Sigmoid colon (tissue), 7 donors: Measurements from ENCODE around the gene TMEM196. TPM values are rescaled to one million over a fixed set of nuclear protein-coding genes. Genes with fewer than 3 reads are reported as not detected.
A peak's percentile ranks its signal among the peaks of the same experiment; 100 is the strongest.
"Not testable (repeated sequence)": the region's sequence is repeated elsewhere in the genome, so short reads cannot be mapped to it uniquely, and the experiment has no call there.

ENCODE experiments used
- DNase-seq: peaks from one replicate; pipeline ENCODE4 v3.0.0-alpha.2; 2019
- H3K27ac ChIP-seq, 4 donors: fragments of 200-600 bp; sonication (generic); one replicate each; pipeline ENCODE4 v1.5.1; 2016 to 2019; ENCODE audit warnings: mild to moderate bottlenecking in 1 of 4
- H3K27me3 ChIP-seq, 3 donors: fragments of 200-600 bp; sonication (generic); one replicate each; pipeline ENCODE4 v1.5.1; 2019; ENCODE audit warnings: mild to moderate bottlenecking in 1 of 3
- H3K36me3 ChIP-seq, 4 donors: fragments of 200-600 bp; sonication (generic); one replicate each; pipeline ENCODE4 v1.5.1; 2016 to 2019
- H3K4me1 ChIP-seq, 4 donors: fragments of 200-600 bp; sonication (generic); one replicate each; pipeline ENCODE4 v1.5.1; 2017 to 2019
- H3K4me3 ChIP-seq, 4 donors: fragments of 200-600 bp; sonication (generic); one replicate each; pipeline ENCODE4 v1.5.1; 2017 to 2019; ENCODE audit warnings: mild to moderate bottlenecking in 2 of 4, moderate library complexity in 1 of 4
- H3K9me3 ChIP-seq, 4 donors: fragments of 200-600 bp in 3 of 4; sonication (generic) in 3 of 4; one replicate each; pipeline versions ENCODE4 v1.5.1 to v1.6.1; 2013 to 2019
- CTCF ChIP-seq, 4 experiments: fragments of 450-650 bp in 3 of 4; fragments of 200-600 bp in 1 of 4; IDR thresholded peaks; one replicate each; pipeline ENCODE4 v1.5.1; 2016 to 2019; ENCODE audit warnings: antibody characterized with exemption in 4 of 4, mild to moderate bottlenecking in 3 of 4, moderate library complexity in 2 of 4
- EP300 ChIP-seq, 4 donors: sonication (generic); formaldehyde crosslinking; IDR thresholded peaks; one replicate each; pipeline ENCODE4 v1.6.1; 2017; ENCODE audit warnings: antibody characterized with exemption in 4 of 4
- POLR2A ChIP-seq, 2 donors: fragments of 450-650 bp; IDR thresholded peaks; one replicate each; pipeline ENCODE4 v1.6.1; 2016; ENCODE audit warnings: antibody characterized with exemption in 2 of 2, mild to moderate bottlenecking in 2 of 2, moderate library complexity in 2 of 2
- POLR2AphosphoS5 ChIP-seq, 4 donors: sonication (generic); formaldehyde crosslinking; IDR thresholded peaks; one replicate each; pipeline ENCODE4 v1.6.1; 2017; ENCODE audit warnings: antibody characterized with exemption in 4 of 4
- WGBS, 2 donors: extraction: QIAGEN DNeasy Blood & Tissue Kit; methylation state at CpG; one replicate each; pipeline ENCODE4 v1.1.7; 2013; 5-methylcytosine and 5-hydroxymethylcytosine counted together
- intact Hi-C: fragments of 100-400 bp; cut with DNase I; formaldehyde crosslinking; loops from one replicate; pipeline ENCODE4 v1.15.1; 2023
- polyA plus RNA-seq, 3 donors: library from polyadenylated mRNA; stranded (reverse); fragments of 200-250 nt; gene quantifications; one replicate each; pipeline ENCODE4 v1.2.3, GENCODE V29; 2013
- total RNA-seq, 4 donors: library from RNA; depleted of rRNA; stranded (reverse); fragments of >200 nt; gene quantifications; one replicate each; pipeline ENCODE4 v1.1.0, GENCODE V29; 2016
- donor health status: healthy with polysubstance abuse.
- donor health status: Bipolar disorder and iron deficiency.
- donor health status: healthy.

The TMEM196 gene
- total and polyA plus RNA-seq, 7 donors: 0.13 to 1.4 (median 0.15) TPM; not detected in 3

- no peak overlapping the region for H3K4me3 ChIP-seq
- intact Hi-C loops: no loop called here
Observed at GRCh38 chr7:19692111-19692828, 81.1 kb downstream of the TMEM196 start.

GRCh38 chr7:19690736-19691135, 82.7 kb downstream of the TMEM196 start:
- Histone ChIP-seq H3K4me1 (no peaks in the 10 kb centered on the region), H3K4me3 (no peak overlapping the region), H3K27me3 (no peaks in the 10 kb centered on the region), H3K9me3 (no peaks in the 10 kb centered on the region), H3K36me3 (no peaks in the 10 kb centered on the region), H3K27ac (no peak overlapping the region)
- DNase-seq: no peak
- intact Hi-C loops: no loop called here
- no peak for TF ChIP-seq EP300 (IDR thresholded peaks at IDR 0.05)
- TF ChIP-seq CTCF (IDR thresholded peaks at IDR 0.05): no peak
- TF ChIP-seq POLR2AphosphoS5 (IDR thresholded peaks at IDR 0.05): no peak
- TF ChIP-seq POLR2A (IDR thresholded peaks at IDR 0.05): no peak
- WGBS, 2 donors: 63 to 79% methylated on average over 1 of the region's 1 CpG

More at GRCh38 chr7:19692111-19692828, 81.1 kb downstream of the TMEM196 start:
- DNase-seq: peak; percentile 58
- H3K27ac ChIP-seq: no peak overlapping the region
- no peak for TF ChIP-seq EP300 (IDR thresholded peaks at IDR 0.05)
- no peak for TF ChIP-seq POLR2AphosphoS5 (IDR thresholded peaks at IDR 0.05)
- TF ChIP-seq POLR2A (IDR thresholded peaks at IDR 0.05): no peak
- no peak for TF ChIP-seq CTCF (IDR thresholded peaks at IDR 0.05)
- no peaks in the 10 kb centered on the region for H3K27me3 ChIP-seq
- peaks cover 0 to 7% (median 3%) of the 10 kb centered on the region in 4 donors for H3K36me3 ChIP-seq
- H3K9me3 ChIP-seq: no peaks in the 10 kb centered on the region
- H3K4me1 ChIP-seq: no peaks in the 10 kb centered on the region
- 95% methylated on average over 26 of the region's 26 CpGs for WGBS, 2 donors

DNA sequence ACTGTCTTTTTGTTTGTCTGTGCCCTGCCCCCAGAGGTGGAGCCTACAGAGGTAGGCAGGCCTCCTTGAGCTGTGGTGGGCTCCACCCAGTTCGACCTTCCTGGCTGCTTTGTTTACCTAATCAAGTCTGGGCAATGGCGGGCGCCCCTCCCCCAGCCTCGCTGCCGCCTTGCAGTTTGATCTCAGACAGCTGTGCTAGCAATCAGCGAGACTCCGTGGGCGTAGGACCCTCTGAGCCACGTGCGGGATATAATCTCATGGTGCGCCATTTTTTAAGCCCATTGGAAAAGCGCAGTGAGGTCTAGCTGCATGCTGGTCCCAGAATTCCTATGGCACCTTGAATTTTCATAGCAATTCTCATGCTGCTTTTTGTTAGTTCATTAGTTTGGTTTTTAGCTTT, 84.3 kb downstream of the TMEM196 start:
- H3K9me3 ChIP-seq, H3K27ac ChIP-seq, intact Hi-C loops, H3K36me3 ChIP-seq, H3K4me1 ChIP-seq, H3K4me3 ChIP-seq, DNase-seq, H3K27me3 ChIP-seq: not testable (repeated sequence)
- WGBS, 2 donors: 58 to 78% methylated on average over 12 of the region's 12 CpGs

- no peaks in the 10 kb centered on the region for H3K9me3 ChIP-seq
- H3K27me3 ChIP-seq: no peaks in the 10 kb centered on the region
- TF ChIP-seq EP300 (IDR thresholded peaks at IDR 0.05) (no peak), CTCF (IDR thresholded peaks at IDR 0.05) (no peak), POLR2A (IDR thresholded peaks at IDR 0.05) (no peak), POLR2AphosphoS5 (IDR thresholded peaks at IDR 0.05) (no peak)
- H3K4me1 ChIP-seq: no peaks in the 10 kb centered on the region
- H3K27ac ChIP-seq: no peak overlapping the region
- no peak for DNase-seq
- H3K4me3 ChIP-seq: no peak overlapping the region
- no peaks in the 10 kb centered on the region for H3K36me3 ChIP-seq
- intact Hi-C loops: no loop called here
- 87 to 91% methylated on average over 5 of the region's 5 CpGs for WGBS, 2 donors
Observed at GRCh38 chr7:19681596-19681995, 91.8 kb downstream of the TMEM196 start.

DNA sequence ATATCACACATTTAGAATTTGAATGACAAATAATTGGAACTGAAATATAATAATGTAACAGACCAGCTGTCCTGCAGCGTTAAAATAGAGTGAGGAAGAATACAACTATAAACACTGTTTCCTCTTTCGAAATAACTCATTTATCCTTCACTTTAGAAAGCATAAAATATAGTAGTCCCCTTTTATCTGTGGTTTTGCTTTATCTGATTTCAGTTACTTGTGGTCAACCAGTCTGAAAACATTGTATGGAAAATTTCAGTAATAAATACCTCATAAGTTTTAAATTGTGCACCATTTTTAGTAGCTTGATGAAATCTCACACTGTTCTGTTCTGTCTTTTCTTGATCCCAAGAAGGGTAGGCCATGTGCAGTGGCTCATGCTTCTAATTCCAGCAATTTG, 96.2 kb downstream of the TMEM196 start:
- H3K27ac ChIP-seq: no peak overlapping the region
- no peak overlapping the region for H3K4me3 ChIP-seq
- H3K9me3 ChIP-seq: no peaks in the 10 kb centered on the region
- DNase-seq: no peak
- H3K4me1 ChIP-seq: no peaks in the 10 kb centered on the region
- H3K27me3 ChIP-seq: no peaks in the 10 kb centered on the region
- intact Hi-C loops: no loop called here
- H3K36me3 ChIP-seq: no peaks in the 10 kb centered on the region
- WGBS, 2 donors: 29 to 47% methylated on average over 2 of the region's 2 CpGs
- no peak for TF ChIP-seq EP300 (IDR thresholded peaks at IDR 0.05)
- TF ChIP-seq POLR2A (IDR thresholded peaks at IDR 0.05): no peak
- no peak for TF ChIP-seq CTCF (IDR thresholded peaks at IDR 0.05)
- TF ChIP-seq POLR2AphosphoS5 (IDR thresholded peaks at IDR 0.05): no peak
